GM10266 (cell line): ENCODE results near the gene SYP.
"Not testable (repeated sequence)": the region's sequence is repeated elsewhere in the genome, so short reads cannot be mapped to it uniquely, and the experiment has no call there.

Experiments used
- DNase-seq: peaks from one replicate; pipeline ENCODE4 v3.0.0; 2012; ENCODE audit errors: extremely low spot score
- CTCF ChIP-seq: IDR thresholded peaks from 2 replicates; pipeline ENCODE4 v1.5.1; 2012; ENCODE audit warnings: mild to moderate bottlenecking, low read depth; ENCODE audit not compliant: control insufficient read depth, insufficient read depth; ENCODE audit errors: missing control alignments

The SYP gene

GRCh38 chrX:49161632-49162031 lies 38.4 kb downstream of the SYP start:
- TF ChIP-seq CTCF: no peak
- no peak for DNase-seq

- no peak for DNase-seq
- TF ChIP-seq CTCF: no peak
Measured at GRCh38 chrX:49160908-49161307, 39.1 kb downstream of the SYP start.

- DNase-seq: no peak
- no peak for TF ChIP-seq CTCF
Measured at GRCh38 chrX:49157194-49157593, 42.8 kb downstream of the SYP start.

- TF ChIP-seq CTCF: peak; percentile 86
Measured at GRCh38 chrX:49155900-49156837, 43.8 kb downstream of the SYP start.

GRCh38 chrX:49155243-49155899 lies 44.6 kb downstream of the SYP start:
- TF ChIP-seq CTCF: no peak
- DNase-seq: peak; percentile 35

More at GRCh38 chrX:49155900-49156837, 43.8 kb downstream of the SYP start:
- DNase-seq: peak; percentile 85

GRCh38 chrX:49153467-49153866 lies 46.5 kb downstream of the SYP start:
- DNase-seq: no peak
- TF ChIP-seq CTCF: no peak

- DNase-seq: not testable (repeated sequence)
Measured at GRCh38 chrX:49149291-49149690, 50.7 kb downstream of the SYP start.

- DNase-seq: not testable (repeated sequence)
Measured at GRCh38 chrX:49148390-49149100, 51.4 kb downstream of the SYP start.
